ENCODE measurements around the gene ADAM22. TPM values are rescaled to one million over a fixed set of nuclear protein-coding genes. Genes with fewer than 3 reads are reported as not detected.

The ADAM22 gene
- total and polyA plus RNA-seq, 10 of the 15 experiments (the other 5 are each of a cell fraction or from before 2014, with no cell fraction given): 1.4 to 24.5 (median 7.6) TPM

- no peak overlapping the region for H2AFZ ChIP-seq (ENCODE audit: control insufficient read depth, low read depth, low read length)
- no peaks in the 10 kb centered on the region for H4K20me1 ChIP-seq (ENCODE audit: control insufficient read depth, insufficient read depth)
- BruUV-seq (replicated peaks): no TSS peak
- ChIA-PET CTCF (interaction anchor here (1.7 to 3.0 kb wide), 4 partner anchors 8 to 13 kb away, joined by 7 to 26 read pairs (median 11); no protein-coding TSS in a partner anchor), RAD21 (ENCODE audit: unreplicated experiment) (interaction anchor here (0.9 to 1.2 kb wide), 3 partner anchors 12 to 16 kb away, joined by 3 to 4 read pairs (median 4); no protein-coding TSS in a partner anchor), POLR2A (interaction anchor here (0.5 to 2.7 kb wide), 2 partner anchors 12 to 1225 kb away, joined by 4 to 19 read pairs; no protein-coding TSS in a partner anchor), SMC1A (ENCODE audit: uncharacterized antibody, unreplicated experiment) (interaction anchor here (0.9 to 5.2 kb wide), 5 partner anchors 11 to 153 kb away, joined by 3 to 55 read pairs (median 4); no protein-coding TSS in a partner anchor)
- H3K36me3 ChIP-seq (ENCODE audit: control insufficient read depth in 2 of 2, insufficient read depth in 2 of 2, low read length in 1 of 2): peaks cover 3 to 39% of the 10 kb centered on the region in 2 experiments
- no peak for DNase-seq (ENCODE audit: low read depth, low spot score)
- H3K9ac ChIP-seq (ENCODE audit: control insufficient read depth, insufficient read depth, low read length): no peak overlapping the region
- no peak for ATAC-seq
- no peak overlapping the region for H3K4me3 ChIP-seq
- H3K79me2 ChIP-seq (ENCODE audit: control insufficient read depth, insufficient read depth, low read length): no peaks in the 10 kb centered on the region
- no peaks in the 10 kb centered on the region; the same call in 2 of the 3 replicates for H3K9me3 ChIP-seq (replicated peaks; ENCODE audit: control insufficient read depth, insufficient read depth, low read length)
- intact Hi-C loops (cut with micrococcal nuclease; ENCODE audit: unreplicated experiment) (no loop called here), in situ Hi-C loops (cut with MboI) (no loop called here)
- no peak overlapping the region for H3K4me2 ChIP-seq (ENCODE audit: control insufficient read depth, insufficient read depth)
- 98% methylated on average over 3 of the region's 3 CpGs for WGBS (ENCODE audit: insufficient coverage, insufficient replicate concordance, low lambda C conversion rate, missing lambda C conversion rate)
- peaks cover 3% of the 10 kb centered on the region; the same call in 1 of the 2 replicates for H3K4me1 ChIP-seq (ENCODE audit: control insufficient read depth, insufficient read depth, low read length)
- no peak overlapping the region for H3K27ac ChIP-seq (ENCODE audit: control insufficient read depth, insufficient read depth)
- TF ChIP-seq POLR2AphosphoS5 (IDR thresholded peaks at IDR 0.05; ENCODE audit: low read length) (peak; percentile 67), NFYA (IDR thresholded peaks at IDR 0.05; ENCODE audit: borderline replicate concordance, low read depth, low read length) (no peak)
- no peaks in the 10 kb centered on the region for H3K27me3 ChIP-seq (replicated peaks in 1 of 2; ENCODE audit: control insufficient read depth in 2 of 2, insufficient read depth in 2 of 2, low read length in 1 of 2)
- no peak for FAIRE-seq
Measured at GRCh38 chr7:88204525-88205110, 270.6 kb downstream of the ADAM22 start.

GRCh38 chr7:88205179-88205578 is 271.1 kb downstream of the ADAM22 start:
- Histone ChIP-seq H3K27ac (ENCODE audit: control insufficient read depth, insufficient read depth) (no peak overlapping the region), H3K79me2 (ENCODE audit: control insufficient read depth, insufficient read depth, low read length) (no peaks in the 10 kb centered on the region), H3K9ac (ENCODE audit: control insufficient read depth, insufficient read depth, low read length) (no peak overlapping the region), H3K27me3 (replicated peaks in 1 of 2; ENCODE audit: control insufficient read depth in 2 of 2, insufficient read depth in 2 of 2, low read length in 1 of 2) (no peaks in the 10 kb centered on the region), H3K4me3 (no peak overlapping the region), H3K4me1 (ENCODE audit: control insufficient read depth, insufficient read depth, low read length) (peaks cover 3% of the 10 kb centered on the region; the same call in 1 of the 2 replicates), H3K9me3 (replicated peaks; ENCODE audit: control insufficient read depth, insufficient read depth, low read length) (no peaks in the 10 kb centered on the region; the same call in 2 of the 3 replicates), H3K36me3 (ENCODE audit: control insufficient read depth in 2 of 2, insufficient read depth in 2 of 2, low read length in 1 of 2) (peaks cover 3 to 39% of the 10 kb centered on the region in 2 experiments), H4K20me1 (ENCODE audit: control insufficient read depth, insufficient read depth) (no peaks in the 10 kb centered on the region), H2AFZ (ENCODE audit: control insufficient read depth, low read depth, low read length) (no peak overlapping the region), H3K4me2 (ENCODE audit: control insufficient read depth, insufficient read depth) (no peak overlapping the region)
- ChIA-PET POLR2A (interaction anchor here (0.5 to 2.7 kb wide), 3 partner anchors 12 to 1224 kb away, joined by 3 to 19 read pairs (median 4); no protein-coding TSS in a partner anchor), RAD21 (ENCODE audit: unreplicated experiment) (interaction anchor here (0.9 to 1.2 kb wide), 2 partner anchors 12 to 13 kb away, joined by 3 to 4 read pairs; no protein-coding TSS in a partner anchor), SMC1A (ENCODE audit: uncharacterized antibody, unreplicated experiment) (interaction anchor here (0.9 to 5.2 kb wide), 6 partner anchors 11 to 152 kb away, joined by 3 to 55 read pairs (median 4); no protein-coding TSS in a partner anchor), CTCF (interaction anchor here (1.7 to 2.3 kb wide), 3 partner anchors 9 to 12 kb away, joined by 7 to 14 read pairs (median 8); no protein-coding TSS in a partner anchor)
- no TSS peak for BruUV-seq (replicated peaks)
- FAIRE-seq (no peak), ATAC-seq (no peak), DNase-seq (ENCODE audit: low read depth, low spot score) (no peak)
- TF ChIP-seq SMC3 (IDR thresholded peaks at IDR 0.05; ENCODE audit: borderline replicate concordance, low read length) (no peak), MEF2B (IDR thresholded peaks at IDR 0.05; ENCODE audit: partially characterized antibody, poor library complexity, severe bottlenecking) (peak; percentile 11), CHD1 (IDR thresholded peaks at IDR 0.05; ENCODE audit: low read depth, low read length) (no peak), ZNF217 (IDR thresholded peaks at IDR 0.05) (0 out of 2 replicates have a peak, but pooled peaks have one; percentile 52), SMARCA5 (IDR thresholded peaks at IDR 0.05) (0 out of 2 replicates have a peak, but pooled peaks have one; percentile 16)
- intact Hi-C loops (cut with micrococcal nuclease; ENCODE audit: unreplicated experiment): no loop called here
- in situ Hi-C loops (cut with MboI): no loop called here

Measured in GM12878 (cell line).